NB4 (cell line): ENCODE data around the gene ARPP21.

Experiments
- MYC ChIP-seq: IDR thresholded peaks from 2 replicates; pipeline ENCODE4 v1.6.1; 2011; ENCODE audit warnings: low read depth, low read length
- POLR2A ChIP-seq: IDR thresholded peaks from 2 replicates; pipeline ENCODE4 v1.6.1; 2011; ENCODE audit warnings: mild to moderate bottlenecking; ENCODE audit not compliant: insufficient read length; ENCODE audit errors: extremely low read depth
- TF ChIP-seq, protein P1 (sequence below): IDR thresholded peaks from 2 replicates; pipeline ENCODE4 v1.6.1; 2011; ENCODE audit warnings: low read depth, low read length
- TF ChIP-seq, protein P2 (sequence below): IDR thresholded peaks from one replicate; pipeline ENCODE4 v1.5.1; 2012; ENCODE audit warnings: low read depth, low read length

DNA sequence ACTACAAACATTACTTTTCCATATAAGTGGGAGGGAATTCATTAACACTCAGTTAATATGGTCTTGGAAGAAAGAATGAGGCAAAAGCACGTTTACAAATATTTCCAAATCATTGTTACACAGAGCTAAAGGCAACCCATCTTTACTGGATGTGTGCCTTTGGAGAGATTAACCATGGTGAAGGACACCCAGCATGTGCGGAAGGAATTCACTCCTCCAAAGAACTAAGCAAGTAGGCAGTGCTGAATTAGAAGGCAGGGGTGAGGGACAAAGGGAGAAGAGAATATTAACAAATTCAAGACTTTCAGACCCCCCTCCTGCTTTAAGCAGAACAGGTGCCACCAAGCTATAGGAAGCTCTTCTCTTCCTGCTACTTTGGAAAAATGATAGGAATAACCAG lies 10.1 kb downstream of the ARPP21 start:
- TF ChIP-seq, protein P1, sequence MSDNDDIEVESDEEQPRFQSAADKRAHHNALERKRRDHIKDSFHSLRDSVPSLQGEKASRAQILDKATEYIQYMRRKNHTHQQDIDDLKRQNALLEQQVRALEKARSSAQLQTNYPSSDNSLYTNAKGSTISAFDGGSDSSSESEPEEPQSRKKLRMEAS = no peak
- TF ChIP-seq, protein P2, sequence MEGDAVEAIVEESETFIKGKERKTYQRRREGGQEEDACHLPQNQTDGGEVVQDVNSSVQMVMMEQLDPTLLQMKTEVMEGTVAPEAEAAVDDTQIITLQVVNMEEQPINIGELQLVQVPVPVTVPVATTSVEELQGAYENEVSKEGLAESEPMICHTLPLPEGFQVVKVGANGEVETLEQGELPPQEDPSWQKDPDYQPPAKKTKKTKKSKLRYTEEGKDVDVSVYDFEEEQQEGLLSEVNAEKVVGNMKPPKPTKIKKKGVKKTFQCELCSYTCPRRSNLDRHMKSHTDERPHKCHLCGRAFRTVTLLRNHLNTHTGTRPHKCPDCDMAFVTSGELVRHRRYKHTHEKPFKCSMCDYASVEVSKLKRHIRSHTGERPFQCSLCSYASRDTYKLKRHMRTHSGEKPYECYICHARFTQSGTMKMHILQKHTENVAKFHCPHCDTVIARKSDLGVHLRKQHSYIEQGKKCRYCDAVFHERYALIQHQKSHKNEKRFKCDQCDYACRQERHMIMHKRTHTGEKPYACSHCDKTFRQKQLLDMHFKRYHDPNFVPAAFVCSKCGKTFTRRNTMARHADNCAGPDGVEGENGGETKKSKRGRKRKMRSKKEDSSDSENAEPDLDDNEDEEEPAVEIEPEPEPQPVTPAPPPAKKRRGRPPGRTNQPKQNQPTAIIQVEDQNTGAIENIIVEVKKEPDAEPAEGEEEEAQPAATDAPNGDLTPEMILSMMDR = no peak
- TF ChIP-seq POLR2A = no peak
- TF ChIP-seq MYC = no peak
